Upper lobe of right lung (tissue), 1 donor: ENCODE data around the gene RECK. TPM values are rescaled to one million over a fixed set of nuclear protein-coding genes. Genes with fewer than 3 reads are reported as not detected.

ENCODE experiments used
- ATAC-seq: fragments of 200-7000 bp; cut with Tn5 transposase; one replicate; pipeline ENCODE4 v1.9.1; 2020; ENCODE audit warnings: mild to moderate bottlenecking, moderate library complexity
- DNase-seq: peaks from one replicate; pipeline ENCODE4 v3.0.0-alpha.2; 2020
- H3K27ac ChIP-seq: fragments of 200-600 bp; one replicate; pipeline ENCODE4 v1.8.0; 2022
- H3K27me3 ChIP-seq: fragments of 200-600 bp; one replicate; pipeline ENCODE4 v1.8.0; 2022; ENCODE audit warnings: mild to moderate bottlenecking
- H3K36me3 ChIP-seq: fragments of 200-600 bp; one replicate; pipeline ENCODE4 v1.8.0; 2022
- H3K4me1 ChIP-seq: fragments of 200-600 bp; one replicate; pipeline ENCODE4 v1.8.0; 2022
- H3K4me3 ChIP-seq: fragments of 200-600 bp; one replicate; pipeline ENCODE4 v1.8.0; 2022; ENCODE audit warnings: mild to moderate bottlenecking
- H3K9me3 ChIP-seq: fragments of 200-600 bp; one replicate; pipeline ENCODE4 v1.8.0; 2022
- intact Hi-C: fragments of 100-400 bp; cut with DNase I; formaldehyde crosslinking; loops from one replicate; pipeline ENCODE4 v1.11.0; 2022
- total RNA-seq: library from RNA; stranded (reverse); fragmentation: NEBNext Ultra II Directional; extraction: Animal tissue kit (Norgen Biotek cat#: 25700); gene quantifications from one replicate; pipeline ENCODE4 v1.2.1, GENCODE V29; 2021
- TF ChIP-seq, protein P1 (sequence below): fragments of 200-600 bp; IDR thresholded peaks from one replicate; pipeline ENCODE4 v1.8.0; 2022; ENCODE audit warnings: antibody characterized with exemption
- donor health status: DM: no; HTN: yes; CAD: no; lungs with severe emphysema.

Gene RECK
- total RNA-seq, 1 donor from 2014 or later: 20.1 TPM

- TF ChIP-seq, protein P1, sequence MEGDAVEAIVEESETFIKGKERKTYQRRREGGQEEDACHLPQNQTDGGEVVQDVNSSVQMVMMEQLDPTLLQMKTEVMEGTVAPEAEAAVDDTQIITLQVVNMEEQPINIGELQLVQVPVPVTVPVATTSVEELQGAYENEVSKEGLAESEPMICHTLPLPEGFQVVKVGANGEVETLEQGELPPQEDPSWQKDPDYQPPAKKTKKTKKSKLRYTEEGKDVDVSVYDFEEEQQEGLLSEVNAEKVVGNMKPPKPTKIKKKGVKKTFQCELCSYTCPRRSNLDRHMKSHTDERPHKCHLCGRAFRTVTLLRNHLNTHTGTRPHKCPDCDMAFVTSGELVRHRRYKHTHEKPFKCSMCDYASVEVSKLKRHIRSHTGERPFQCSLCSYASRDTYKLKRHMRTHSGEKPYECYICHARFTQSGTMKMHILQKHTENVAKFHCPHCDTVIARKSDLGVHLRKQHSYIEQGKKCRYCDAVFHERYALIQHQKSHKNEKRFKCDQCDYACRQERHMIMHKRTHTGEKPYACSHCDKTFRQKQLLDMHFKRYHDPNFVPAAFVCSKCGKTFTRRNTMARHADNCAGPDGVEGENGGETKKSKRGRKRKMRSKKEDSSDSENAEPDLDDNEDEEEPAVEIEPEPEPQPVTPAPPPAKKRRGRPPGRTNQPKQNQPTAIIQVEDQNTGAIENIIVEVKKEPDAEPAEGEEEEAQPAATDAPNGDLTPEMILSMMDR: no peak
- Histone ChIP-seq H3K4me1 (peaks cover 14% of the 10 kb centered on the region), H3K36me3 (no peaks in the 10 kb centered on the region), H3K27me3 (no peaks in the 10 kb centered on the region), H3K4me3 (no peak overlapping the region), H3K27ac (no peak overlapping the region), H3K9me3 (no peaks in the 10 kb centered on the region)
- ATAC-seq (no peak), DNase-seq (no peak)
- intact Hi-C loops: no loop called here
Observed at GRCh38 chr9:36134761-36135505, 98.2 kb downstream of the RECK start.

DNA sequence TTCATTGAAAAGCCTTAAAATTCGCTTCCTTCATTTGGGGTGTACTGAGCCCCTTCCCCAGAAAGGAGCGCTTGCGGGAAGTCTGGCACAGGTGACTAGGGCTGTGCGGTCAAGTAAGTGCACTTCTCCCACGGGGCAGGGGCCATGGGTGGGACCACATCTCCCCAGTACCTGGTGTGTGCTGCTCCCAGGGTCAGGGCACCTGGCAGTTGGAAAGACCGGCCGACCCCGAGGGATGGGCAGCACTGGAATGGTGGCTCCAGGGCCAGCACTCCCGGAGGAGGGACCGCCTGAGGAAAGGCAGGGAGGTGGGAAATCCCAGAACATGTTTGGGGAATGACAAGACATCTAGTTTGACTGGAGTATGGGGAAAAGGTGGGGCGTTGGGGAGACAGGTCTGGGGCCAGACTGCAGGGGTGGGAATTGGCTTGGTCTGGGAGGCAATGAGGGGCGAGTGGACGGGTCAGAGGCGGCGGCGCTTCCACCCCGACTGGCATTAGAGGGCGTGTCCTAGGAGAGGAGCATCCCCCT lies 99.1 kb downstream of the RECK start:
- peak overlapping the region; percentile 79 for H3K27ac ChIP-seq
- H3K4me3 ChIP-seq: peak overlapping the region; percentile 83
- TF ChIP-seq, protein P1: no peak
- H3K27me3 ChIP-seq: no peaks in the 10 kb centered on the region
- H3K36me3 ChIP-seq: no peaks in the 10 kb centered on the region
- no peak for DNase-seq
- peaks cover 23% of the 10 kb centered on the region for H3K4me1 ChIP-seq
- intact Hi-C loops: no loop called here
- no peaks in the 10 kb centered on the region for H3K9me3 ChIP-seq
- ATAC-seq: no peak

DNA sequence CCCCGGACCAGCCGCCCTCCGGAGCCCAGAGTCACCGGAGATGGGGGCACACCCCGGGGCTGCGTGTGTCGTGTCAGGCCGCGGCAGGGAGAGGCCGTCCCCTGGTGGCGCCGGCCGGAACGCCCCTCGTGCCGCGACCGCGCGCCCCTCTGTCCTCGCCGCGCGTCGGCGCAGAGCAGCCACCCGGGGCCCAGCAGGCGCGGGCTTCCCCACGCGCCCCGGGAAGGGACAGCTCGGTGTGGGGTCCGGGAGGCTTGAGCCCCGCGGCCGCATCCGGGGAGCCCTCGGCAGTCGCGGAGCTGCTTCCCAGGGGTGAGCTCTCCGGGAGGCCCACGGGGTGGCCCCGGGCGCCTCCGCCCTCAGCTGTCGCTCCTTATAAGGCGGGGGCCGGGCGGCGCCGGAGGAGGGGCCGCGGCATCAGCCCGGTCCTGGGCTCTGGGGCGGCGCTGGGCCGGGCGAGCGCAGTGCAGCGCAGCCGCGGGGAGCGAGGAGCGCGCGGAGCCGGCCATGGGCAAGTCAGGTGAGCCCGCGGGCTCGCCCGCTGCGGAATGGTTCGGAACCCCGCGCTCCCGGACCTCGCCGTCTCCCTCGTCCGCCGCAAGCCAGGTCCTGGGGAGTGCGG lies 99.7 kb downstream of the RECK start, which contains the start of gene GLIPR2:
Gene GLIPR2, plus strand, starts transcription at position 462 of the 622 bp plus-strand sequence. Its CDS starts 46 bp downstream, at position 508.
- peaks cover 29% of the 10 kb centered on the region for H3K4me1 ChIP-seq
- peak; percentile 96 for ATAC-seq

GRCh38 chr9:36136894-36137391 lies 100.2 kb downstream of the RECK start:
- H3K27ac ChIP-seq: peak overlapping the region; percentile 79
- intact Hi-C loops: no loop called here
- DNase-seq: no peak
- no peaks in the 10 kb centered on the region for H3K36me3 ChIP-seq
- TF ChIP-seq, protein P1: no peak
- H3K4me1 ChIP-seq: peaks cover 33% of the 10 kb centered on the region
- ATAC-seq: peak; percentile 5
- H3K9me3 ChIP-seq: no peaks in the 10 kb centered on the region
- H3K4me3 ChIP-seq: peak overlapping the region; percentile 83
- H3K27me3 ChIP-seq: no peaks in the 10 kb centered on the region

More for the DNA sequence above, 99.7 kb downstream of the RECK start, which contains the start of gene GLIPR2:
- intact Hi-C loops: no loop called here
- peak within 1 kb of the TSS; percentile 79 for H3K27ac ChIP-seq
- peak within 1 kb of the TSS; percentile 83 for H3K4me3 ChIP-seq
- H3K27me3 ChIP-seq: no peaks in the 10 kb centered on the region
- no peaks in the 10 kb centered on the region for H3K9me3 ChIP-seq
- H3K36me3 ChIP-seq: no peaks in the 10 kb centered on the region
- peak; percentile 92 for DNase-seq
- TF ChIP-seq, protein P1: peak; percentile 32

GRCh38 chr9:36137392-36138004 lies 100.8 kb downstream of the RECK start:
- Histone ChIP-seq H3K9me3 (no peaks in the 10 kb centered on the region), H3K4me1 (peaks cover 39% of the 10 kb centered on the region), H3K36me3 (no peaks in the 10 kb centered on the region), H3K4me3 (peak overlapping the region; percentile 83), H3K27ac (peak overlapping the region; percentile 79), H3K27me3 (no peaks in the 10 kb centered on the region)
- intact Hi-C loops: no loop called here
- TF ChIP-seq, protein P1: no peak
- peak; percentile 5 for ATAC-seq
- no peak for DNase-seq
